ENCODE results near the gene AXIN2.

DNA sequence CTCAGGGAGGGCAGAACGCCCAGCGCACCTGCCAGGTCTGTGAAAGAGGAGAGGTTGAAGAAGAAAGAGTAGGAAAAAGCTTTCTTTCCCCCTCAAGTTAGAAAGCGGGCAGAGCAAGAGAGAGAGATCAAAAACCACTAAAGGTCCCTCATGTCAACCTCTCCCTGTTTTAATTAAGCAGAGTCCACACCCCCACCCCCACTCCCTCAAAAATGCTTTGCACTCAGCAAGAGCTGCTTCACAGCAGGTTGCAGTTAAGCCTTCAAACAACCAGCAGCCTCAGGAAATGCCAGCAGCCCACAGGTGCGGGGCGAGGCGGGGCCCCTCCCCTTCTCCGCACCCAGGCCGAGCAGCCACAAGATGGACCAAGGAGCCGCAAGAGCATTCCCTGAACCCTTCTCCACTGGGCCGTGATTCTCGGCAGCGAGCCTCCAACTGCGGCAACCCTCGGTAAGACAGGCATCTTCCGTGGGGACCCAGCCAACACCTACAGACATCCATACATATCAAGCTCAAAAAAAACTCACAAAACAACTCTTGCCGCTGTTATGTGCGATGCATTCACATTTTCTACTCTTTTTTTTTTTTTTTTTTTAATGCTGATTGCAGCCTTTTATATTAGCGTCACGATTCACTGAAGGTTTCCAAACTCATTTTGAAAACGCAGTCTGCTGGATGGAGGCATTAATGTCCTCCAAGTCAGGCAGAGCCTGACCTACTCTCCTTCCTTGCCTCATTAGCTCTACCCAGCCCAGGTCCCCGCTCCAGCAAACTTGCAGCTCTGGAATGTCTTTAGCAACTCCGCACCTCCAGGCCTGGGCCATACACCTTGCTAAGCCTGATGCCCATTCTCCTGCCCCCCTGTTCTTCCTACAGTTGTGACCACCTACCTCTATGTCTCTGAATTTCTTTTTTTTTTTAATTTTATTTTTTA is 66.1 kb downstream of the AXIN2 start:
- TF ChIP-seq, protein P1, sequence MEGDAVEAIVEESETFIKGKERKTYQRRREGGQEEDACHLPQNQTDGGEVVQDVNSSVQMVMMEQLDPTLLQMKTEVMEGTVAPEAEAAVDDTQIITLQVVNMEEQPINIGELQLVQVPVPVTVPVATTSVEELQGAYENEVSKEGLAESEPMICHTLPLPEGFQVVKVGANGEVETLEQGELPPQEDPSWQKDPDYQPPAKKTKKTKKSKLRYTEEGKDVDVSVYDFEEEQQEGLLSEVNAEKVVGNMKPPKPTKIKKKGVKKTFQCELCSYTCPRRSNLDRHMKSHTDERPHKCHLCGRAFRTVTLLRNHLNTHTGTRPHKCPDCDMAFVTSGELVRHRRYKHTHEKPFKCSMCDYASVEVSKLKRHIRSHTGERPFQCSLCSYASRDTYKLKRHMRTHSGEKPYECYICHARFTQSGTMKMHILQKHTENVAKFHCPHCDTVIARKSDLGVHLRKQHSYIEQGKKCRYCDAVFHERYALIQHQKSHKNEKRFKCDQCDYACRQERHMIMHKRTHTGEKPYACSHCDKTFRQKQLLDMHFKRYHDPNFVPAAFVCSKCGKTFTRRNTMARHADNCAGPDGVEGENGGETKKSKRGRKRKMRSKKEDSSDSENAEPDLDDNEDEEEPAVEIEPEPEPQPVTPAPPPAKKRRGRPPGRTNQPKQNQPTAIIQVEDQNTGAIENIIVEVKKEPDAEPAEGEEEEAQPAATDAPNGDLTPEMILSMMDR (tag by site-specific recombination; IDR thresholded peaks at IDR 0.05) = no peak
- TF ChIP-seq SP2 (tag by site-specific recombination; IDR thresholded peaks at IDR 0.05) (no peak), ZNF391 (tag by site-specific recombination; IDR thresholded peaks at IDR 0.05; ENCODE audit: borderline replicate concordance, low read depth) (no peak), ZNF785 (tag by site-specific recombination; IDR thresholded peaks at IDR 0.05) (no peak)
- TF ChIP-seq, protein P2, sequence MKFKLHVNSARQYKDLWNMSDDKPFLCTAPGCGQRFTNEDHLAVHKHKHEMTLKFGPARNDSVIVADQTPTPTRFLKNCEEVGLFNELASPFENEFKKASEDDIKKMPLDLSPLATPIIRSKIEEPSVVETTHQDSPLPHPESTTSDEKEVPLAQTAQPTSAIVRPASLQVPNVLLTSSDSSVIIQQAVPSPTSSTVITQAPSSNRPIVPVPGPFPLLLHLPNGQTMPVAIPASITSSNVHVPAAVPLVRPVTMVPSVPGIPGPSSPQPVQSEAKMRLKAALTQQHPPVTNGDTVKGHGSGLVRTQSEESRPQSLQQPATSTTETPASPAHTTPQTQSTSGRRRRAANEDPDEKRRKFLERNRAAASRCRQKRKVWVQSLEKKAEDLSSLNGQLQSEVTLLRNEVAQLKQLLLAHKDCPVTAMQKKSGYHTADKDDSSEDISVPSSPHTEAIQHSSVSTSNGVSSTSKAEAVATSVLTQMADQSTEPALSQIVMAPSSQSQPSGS (tag by site-specific recombination; IDR thresholded peaks at IDR 0.05; ENCODE audit: low read depth) = no peak
